Thymus (tissue), 14 donors: ENCODE results near the gene RASGEF1C. TPM values are rescaled to one million over a fixed set of nuclear protein-coding genes. Genes with fewer than 3 reads are reported as not detected.

Experiments used
- DNase-seq, 9 donors: peaks; one replicate each; pipeline ENCODE4 v3.0.0-alpha.2; 2013; ENCODE audit warnings: low spot score in 9 of 9, low read depth in 6 of 9, missing footprints in 1 of 9
- H3K27ac ChIP-seq, 2 donors: one replicate each; pipeline ENCODE4 v1.5.1; 2013; ENCODE audit warnings: control low read depth in 1 of 2, low read depth in 1 of 2, low read length in 1 of 2, mild to moderate bottlenecking in 1 of 2, moderate library complexity in 1 of 2
- H3K27me3 ChIP-seq, 2 donors: one replicate each; pipeline ENCODE4 v1.5.1; 2013; ENCODE audit warnings: low read length in 1 of 2; ENCODE audit not compliant: control insufficient read depth in 2 of 2, insufficient read depth in 1 of 2
- H3K36me3 ChIP-seq, 2 donors: one replicate each; pipeline ENCODE4 v1.5.1; 2013; ENCODE audit warnings: low read length in 1 of 2, mild to moderate bottlenecking in 1 of 2, moderate library complexity in 1 of 2; ENCODE audit not compliant: control insufficient read depth in 2 of 2, insufficient read depth in 2 of 2
- H3K4me1 ChIP-seq, 2 donors: one replicate each; pipeline ENCODE4 v1.5.1; 2013; ENCODE audit warnings: low read length in 2 of 2; ENCODE audit not compliant: control insufficient read depth in 2 of 2, insufficient read depth in 2 of 2
- H3K4me3 ChIP-seq, 2 donors: one replicate each; pipeline ENCODE4 v1.5.1; 2013; ENCODE audit warnings: low read length in 2 of 2, control low read depth in 1 of 2, mild to moderate bottlenecking in 1 of 2
- H3K9me3 ChIP-seq, 2 donors: one replicate each; pipeline ENCODE4 v1.5.1; 2013; ENCODE audit warnings: low read length in 1 of 2, mild to moderate bottlenecking in 1 of 2; ENCODE audit not compliant: control insufficient read depth in 2 of 2, insufficient read depth in 1 of 2
- WGBS: extraction: QIAGEN DNeasy Blood & Tissue Kit; methylation state at CpG from one replicate; pipeline ENCODE4 v1.1.7; 2013; 5-methylcytosine and 5-hydroxymethylcytosine counted together
- long read RNA-seq, 10 donors: transcript quantifications; one replicate each; lab custom pipeline, GENCODE V29; 2026
- polyA plus RNA-seq: library from polyadenylated mRNA; stranded (reverse); fragments of 200-250 nt; gene quantifications from one replicate; pipeline ENCODE4 v1.2.3, GENCODE V29; 2013
- total RNA-seq: library from RNA; stranded (reverse); fragments of 120-200 nt; gene quantifications from one replicate; pipeline ENCODE4 v1.2.4, GENCODE V29; 2013
- donor health status: healthy.

Gene RASGEF1C
- total RNA-seq (not detected), polyA plus RNA-seq (0.11 TPM)
- long read RNA-seq, donor 1: 0 reads
- long read RNA-seq, donor 2: 0 reads
- long read RNA-seq, donor 3: 0 reads
- long read RNA-seq, donor 4: 0 reads
- long read RNA-seq, donor 5: 0 reads
- long read RNA-seq, donor 6: 0 reads
- long read RNA-seq, donor 7: 0 reads
- long read RNA-seq, donor 8: 0 reads
- long read RNA-seq, donor 9: 0 reads
- long read RNA-seq, donor 10: 0 reads

DNA sequence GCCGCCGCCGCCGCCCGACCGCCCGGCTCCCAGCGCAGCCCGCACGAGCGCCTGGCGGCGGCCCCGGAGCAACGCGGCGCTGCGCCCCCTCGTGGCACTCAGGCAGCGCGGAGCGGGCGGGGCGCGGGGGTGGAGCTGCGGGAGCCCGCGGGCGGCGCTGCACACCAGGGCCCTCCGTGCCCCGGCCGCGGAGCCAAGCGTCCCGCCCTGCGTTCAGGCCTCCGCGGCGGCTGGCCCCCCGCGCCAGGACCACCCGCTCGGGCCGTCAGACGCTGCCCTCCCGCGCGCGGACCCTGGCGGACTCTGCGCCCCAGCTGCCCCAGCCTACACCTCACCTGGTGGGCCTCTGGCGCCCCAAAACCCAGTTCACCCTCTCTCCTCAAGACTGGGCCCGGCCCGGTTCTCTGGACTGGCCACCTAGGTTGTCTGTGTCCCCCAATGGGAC lies at the start of gene RASGEF1C:
TSS of gene RASGEF1C (minus strand) at position 75 of the 445 bp plus-strand sequence. CDS start 71,159 bp downstream, outside the sequence.
- Histone ChIP-seq H3K4me1 (peaks cover 3 to 5% of the 10 kb centered on the region in 2 donors), H3K27ac (no peak within 1 kb of the TSS), H3K9me3 (no peaks in the 10 kb centered on the region), H3K27me3 (peaks cover 25 to 49% of the 10 kb centered on the region in 2 donors), H3K4me3 (peak within 1 kb of the TSS in 1 of 2 donors; percentile 55), H3K36me3 (no peaks in the 10 kb centered on the region)
- 7% methylated on average over 55 of the region's 55 CpGs for WGBS
- peak in 8 of 9 donors; percentile 11 to 71 (median 43) for DNase-seq

DNA sequence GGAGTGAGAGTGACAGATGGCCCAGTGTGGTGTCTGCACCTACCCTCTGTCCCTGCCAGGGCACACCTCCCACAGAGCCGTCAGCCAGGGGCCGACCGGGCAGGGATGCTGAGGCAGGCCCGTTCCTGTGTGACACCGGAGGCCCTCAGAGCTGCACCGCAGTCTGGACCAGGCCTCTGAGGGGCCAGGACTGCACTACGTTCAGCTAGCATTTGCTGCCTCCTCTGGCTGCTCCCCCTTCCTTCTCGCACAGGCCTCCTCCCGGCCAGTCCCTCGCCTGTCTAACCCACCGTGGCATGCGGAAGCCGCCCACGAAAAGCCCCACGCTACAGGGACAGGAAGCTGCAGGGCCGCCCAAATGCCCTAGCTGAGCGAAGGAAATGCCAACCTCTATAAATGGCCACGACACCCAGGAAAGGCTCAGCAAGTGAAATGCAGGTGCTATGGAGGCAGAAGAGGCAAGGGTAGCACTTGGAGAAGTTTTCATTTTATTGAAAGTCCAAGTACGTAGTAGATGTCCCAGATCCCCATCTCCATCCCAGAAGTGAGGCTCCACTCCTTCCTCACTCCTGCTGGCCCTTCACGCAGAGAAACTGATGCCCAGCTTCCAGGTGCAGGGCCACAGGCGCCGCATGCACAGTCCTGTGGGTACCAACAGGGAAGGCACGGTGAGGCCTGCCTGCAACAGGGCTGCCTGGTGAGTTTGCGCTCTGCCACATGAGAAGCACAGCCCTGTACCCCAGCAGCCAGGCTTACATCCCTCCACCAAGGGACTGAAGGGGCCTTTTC lies 44.2 kb upstream of the RASGEF1C start:
- DNase-seq: no peak
- peaks cover 39 to 52% of the 10 kb centered on the region in 2 donors for H3K36me3 ChIP-seq
- WGBS: 95% methylated on average over 24 of the region's 24 CpGs
- H3K4me1 ChIP-seq: no peaks in the 10 kb centered on the region
- no peaks in the 10 kb centered on the region for H3K27me3 ChIP-seq
- H3K9me3 ChIP-seq: peaks cover 25 to 70% of the 10 kb centered on the region in 2 donors
- no peak overlapping the region for H3K27ac ChIP-seq
- H3K4me3 ChIP-seq: no peak overlapping the region

- H3K27ac ChIP-seq: no peak overlapping the region
- H3K9me3 ChIP-seq: peaks cover 25 to 72% of the 10 kb centered on the region in 2 donors
- H3K4me3 ChIP-seq: no peak overlapping the region
- no peaks in the 10 kb centered on the region for H3K4me1 ChIP-seq
- peaks cover 41 to 55% of the 10 kb centered on the region in 2 donors for H3K36me3 ChIP-seq
- DNase-seq: no peak
- WGBS: 98% methylated on average over 7 of the region's 7 CpGs
- no peaks in the 10 kb centered on the region for H3K27me3 ChIP-seq
These were observed 42.9 kb upstream of the RASGEF1C start for GRCh38 chr5:180251887-180252286.

DNA sequence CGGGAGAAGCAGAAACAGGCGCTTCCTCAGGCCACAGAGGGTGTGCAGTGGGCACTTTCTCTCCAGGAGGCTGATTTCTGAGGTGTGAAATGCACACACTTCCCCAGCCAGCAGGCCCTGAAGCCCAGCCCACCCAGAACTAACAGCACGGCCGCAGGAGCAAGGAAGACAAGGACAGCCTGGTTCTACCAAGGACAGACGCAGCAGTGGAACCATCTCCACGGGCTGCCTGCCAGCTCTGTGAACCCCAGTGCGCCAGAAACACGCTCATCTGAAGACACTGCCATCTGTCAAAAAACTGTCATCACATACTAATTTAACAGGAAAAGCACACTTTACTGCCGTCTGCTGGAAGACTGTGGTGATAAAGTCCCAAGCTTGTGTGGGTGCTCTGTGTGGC lies 42.1 kb upstream of the RASGEF1C start:
- 98% methylated on average over 9 of the region's 9 CpGs for WGBS

DNA sequence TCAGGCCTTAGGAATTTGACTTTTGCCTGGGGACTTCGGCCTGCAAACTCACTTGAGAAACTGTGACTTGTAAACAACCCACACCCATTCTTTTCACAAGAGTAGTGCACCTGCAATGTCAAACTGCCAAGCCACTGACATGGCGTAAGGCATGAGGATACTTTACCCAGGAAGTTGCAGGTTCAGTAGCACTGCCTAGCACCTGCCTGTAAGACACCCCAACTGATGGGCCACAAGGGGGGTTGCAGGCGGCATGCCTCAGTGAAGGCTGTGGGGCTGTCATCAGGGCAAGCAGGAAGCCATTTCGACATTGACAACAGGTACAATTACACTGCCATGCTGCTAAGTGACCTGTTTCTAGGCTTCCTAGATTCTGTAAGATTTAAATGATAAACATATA lies 41.3 kb upstream of the RASGEF1C start:
- Histone ChIP-seq H3K36me3 (peaks cover 38 to 50% of the 10 kb centered on the region in 2 donors), H3K27me3 (no peaks in the 10 kb centered on the region), H3K27ac (no peak overlapping the region), H3K4me1 (no peaks in the 10 kb centered on the region), H3K9me3 (peaks cover 23 to 67% of the 10 kb centered on the region in 2 donors), H3K4me3 (no peak overlapping the region)
- WGBS: over 99% methylated on average over 4 of the region's 4 CpGs
- DNase-seq: no peak

More for the DNA sequence above, 42.1 kb upstream of the RASGEF1C start:
- no peaks in the 10 kb centered on the region for H3K27me3 ChIP-seq
- H3K4me1 ChIP-seq: no peaks in the 10 kb centered on the region
- H3K36me3 ChIP-seq: peaks cover 38 to 52% of the 10 kb centered on the region in 2 donors
- no peak overlapping the region for H3K27ac ChIP-seq
- no peak for DNase-seq
- H3K4me3 ChIP-seq: no peak overlapping the region
- peaks cover 23 to 67% of the 10 kb centered on the region in 2 donors for H3K9me3 ChIP-seq

DNA sequence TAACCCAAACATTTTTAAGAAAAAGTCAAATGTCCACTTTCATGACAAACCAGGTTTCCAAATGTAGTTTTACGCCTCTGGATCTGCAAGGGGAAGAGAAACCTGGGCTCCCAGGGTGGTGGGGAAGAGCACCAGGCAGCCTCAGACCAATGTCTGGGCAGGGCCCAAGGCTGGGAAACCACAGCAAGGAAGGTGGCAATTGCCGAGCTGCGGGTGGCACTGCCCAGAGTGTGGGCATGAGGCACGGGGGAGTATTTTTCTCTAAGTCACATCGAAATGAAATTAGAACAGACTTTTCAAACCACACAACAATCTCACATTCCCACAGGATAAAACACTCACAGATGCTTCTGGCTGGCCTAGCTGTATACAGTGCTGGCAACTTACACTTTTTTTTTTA lies 32.6 kb upstream of the RASGEF1C start:
- whole genome bisulfite sequencing: 99% methylated on average over 5 of the region's 5 CpGs
- Histone ChIP-seq H3K9me3 (peaks cover 0 to 9% of the 10 kb centered on the region in 2 donors), H3K27me3 (no peaks in the 10 kb centered on the region), H3K27ac (no peak overlapping the region), H3K36me3 (peaks cover 26 to 29% of the 10 kb centered on the region in 2 donors), H3K4me1 (no peaks in the 10 kb centered on the region), H3K4me3 (no peak overlapping the region)
- DNase-seq: no peak

DNA sequence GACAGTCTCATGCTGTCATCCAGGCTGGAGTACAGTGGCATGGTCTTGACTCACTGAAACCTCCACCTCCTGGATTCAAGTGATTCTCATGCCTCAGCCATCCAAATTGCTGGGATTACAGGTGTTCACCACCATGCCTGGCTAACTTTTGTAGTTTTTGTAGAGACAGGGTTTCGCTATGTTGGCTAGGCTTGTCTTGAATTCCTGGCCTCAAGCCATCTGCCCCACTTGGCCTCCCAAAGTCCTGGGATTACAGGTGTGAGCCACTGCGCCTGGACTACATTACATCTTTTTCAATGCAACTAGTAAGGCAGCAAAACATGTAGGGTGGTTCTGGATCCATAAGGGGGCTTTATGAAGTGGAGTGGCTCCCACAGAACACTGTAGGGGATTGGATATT lies 29.6 kb upstream of the RASGEF1C start:
- Histone ChIP-seq H3K27me3 (no peaks in the 10 kb centered on the region), H3K27ac (no peak overlapping the region), H3K4me3 (no peak overlapping the region), H3K36me3 (peaks cover 38 to 40% of the 10 kb centered on the region in 2 donors), H3K4me1 (no peaks in the 10 kb centered on the region), H3K9me3 (no peaks in the 10 kb centered on the region)
- no peak for DNase-seq
- 96% methylated on average over 2 of the region's 2 CpGs for WGBS

GRCh38 chr5:180235846-180236245 lies 26.8 kb upstream of the RASGEF1C start:
- no peaks in the 10 kb centered on the region for H3K27me3 ChIP-seq
- H3K4me1 ChIP-seq: no peaks in the 10 kb centered on the region
- 95% methylated on average over 1 of the region's 1 CpG for WGBS
- peaks cover 33 to 34% of the 10 kb centered on the region in 2 donors for H3K36me3 ChIP-seq
- DNase-seq: no peak
- H3K4me3 ChIP-seq: no peak overlapping the region
- no peaks in the 10 kb centered on the region for H3K9me3 ChIP-seq
- no peak overlapping the region for H3K27ac ChIP-seq

DNA sequence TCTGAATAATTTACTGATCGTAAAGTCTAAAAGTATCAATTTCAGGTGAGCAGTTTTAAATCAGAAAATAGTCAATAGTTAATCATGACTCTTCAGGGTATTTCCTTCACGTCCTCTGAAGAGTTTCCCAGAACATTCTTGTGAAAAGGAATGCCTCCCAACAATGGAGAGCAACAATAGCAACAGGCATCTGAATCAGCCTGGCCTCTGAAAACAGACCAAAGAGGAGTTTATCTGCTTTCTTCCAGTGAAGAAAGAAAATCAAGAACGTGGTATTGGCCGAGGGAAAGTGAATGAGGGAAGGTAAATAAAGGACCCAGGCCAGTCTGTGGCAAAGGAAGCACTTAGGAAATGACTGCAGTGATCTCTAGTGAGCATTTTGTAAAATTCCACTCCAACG lies 26.1 kb upstream of the RASGEF1C start:
- no peak overlapping the region for H3K4me3 ChIP-seq
- DNase-seq: no peak
- H3K27ac ChIP-seq: no peak overlapping the region
- WGBS: 98% methylated on average over 5 of the region's 5 CpGs
- peaks cover 27 to 30% of the 10 kb centered on the region in 2 donors for H3K36me3 ChIP-seq
- no peaks in the 10 kb centered on the region for H3K4me1 ChIP-seq
- no peaks in the 10 kb centered on the region for H3K27me3 ChIP-seq
- H3K9me3 ChIP-seq: no peaks in the 10 kb centered on the region
